Nephron (organoid): ENCODE data around the gene HYAL4.
"Not testable (repeated sequence)": the region's sequence is repeated elsewhere in the genome, so short reads cannot be mapped to it uniquely, and the experiment has no call there.

Source experiments
- H3K27ac Mint-ChIP-seq, 3 experiments: 2 replicates each; pipeline ENCODE4 v1.8.0; 2020; ENCODE audit warnings: mixed read lengths in 3 of 3, mild to moderate bottlenecking in 2 of 3, moderate library complexity in 1 of 3
- H3K27me3 Mint-ChIP-seq: 2 replicates; pipeline ENCODE4 v1.8.0; 2021; ENCODE audit warnings: low read depth, mild to moderate bottlenecking, moderate library complexity, mixed read lengths
- H3K36me3 Mint-ChIP-seq: 2 replicates; pipeline ENCODE4 v1.8.0; 2020; ENCODE audit warnings: low read depth, mixed read lengths
- H3K4me1 Mint-ChIP-seq: 2 replicates; pipeline ENCODE4 v1.8.0; 2020; ENCODE audit warnings: mixed read lengths
- H3K4me3 Mint-ChIP-seq, 3 experiments: 2 replicates each; pipeline ENCODE4 v1.8.0; 2020; ENCODE audit warnings: mild to moderate bottlenecking in 3 of 3, mixed read lengths in 3 of 3, moderate library complexity in 2 of 3
- H3K9me3 Mint-ChIP-seq: 2 replicates; pipeline ENCODE4 v1.8.0; 2020; ENCODE audit warnings: mixed read lengths
- TF ChIP-seq, protein P1 (sequence below), 3 experiments: fragments of 200-600 bp; sonication (generic); IDR thresholded peaks; one replicate each; pipeline ENCODE4 v1.5.0; 2021; ENCODE audit warnings: antibody characterized with exemption in 3 of 3; ENCODE audit not compliant: unreplicated experiment in 3 of 3

The HYAL4 gene

DNA sequence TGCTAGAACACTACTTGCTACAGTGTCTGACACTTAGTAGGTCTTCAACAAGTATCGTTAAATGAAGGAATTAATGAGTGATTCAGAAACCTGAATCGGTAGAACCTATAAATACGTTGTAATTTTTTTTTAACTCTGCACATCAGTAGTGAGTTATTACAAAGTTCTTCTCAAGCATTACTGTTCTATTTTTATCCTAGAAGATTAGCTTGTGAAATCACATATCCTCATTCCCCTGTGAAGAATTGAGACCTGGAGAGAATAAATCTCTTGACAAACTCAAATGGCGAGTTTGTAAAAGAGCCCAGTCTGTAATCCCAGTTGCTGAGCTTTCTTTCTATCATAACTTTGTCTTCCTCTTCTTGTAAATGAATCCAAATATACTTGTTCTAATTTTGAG is 34.7 kb downstream of the HYAL4 start:
- H3K9me3 Mint-ChIP-seq: no peaks in the 10 kb centered on the region
- H3K36me3 Mint-ChIP-seq: no peaks in the 10 kb centered on the region
- no peaks in the 10 kb centered on the region for H3K4me1 Mint-ChIP-seq
- H3K27ac Mint-ChIP-seq: no peak overlapping the region
- H3K4me3 Mint-ChIP-seq: no peak overlapping the region
- TF ChIP-seq, protein P1, sequence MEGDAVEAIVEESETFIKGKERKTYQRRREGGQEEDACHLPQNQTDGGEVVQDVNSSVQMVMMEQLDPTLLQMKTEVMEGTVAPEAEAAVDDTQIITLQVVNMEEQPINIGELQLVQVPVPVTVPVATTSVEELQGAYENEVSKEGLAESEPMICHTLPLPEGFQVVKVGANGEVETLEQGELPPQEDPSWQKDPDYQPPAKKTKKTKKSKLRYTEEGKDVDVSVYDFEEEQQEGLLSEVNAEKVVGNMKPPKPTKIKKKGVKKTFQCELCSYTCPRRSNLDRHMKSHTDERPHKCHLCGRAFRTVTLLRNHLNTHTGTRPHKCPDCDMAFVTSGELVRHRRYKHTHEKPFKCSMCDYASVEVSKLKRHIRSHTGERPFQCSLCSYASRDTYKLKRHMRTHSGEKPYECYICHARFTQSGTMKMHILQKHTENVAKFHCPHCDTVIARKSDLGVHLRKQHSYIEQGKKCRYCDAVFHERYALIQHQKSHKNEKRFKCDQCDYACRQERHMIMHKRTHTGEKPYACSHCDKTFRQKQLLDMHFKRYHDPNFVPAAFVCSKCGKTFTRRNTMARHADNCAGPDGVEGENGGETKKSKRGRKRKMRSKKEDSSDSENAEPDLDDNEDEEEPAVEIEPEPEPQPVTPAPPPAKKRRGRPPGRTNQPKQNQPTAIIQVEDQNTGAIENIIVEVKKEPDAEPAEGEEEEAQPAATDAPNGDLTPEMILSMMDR (IDR thresholded peaks at IDR 0.05; ENCODE audit: unreplicated experiment in 3 of 3): no peak
- H3K27me3 Mint-ChIP-seq: no peaks in the 10 kb centered on the region

DNA sequence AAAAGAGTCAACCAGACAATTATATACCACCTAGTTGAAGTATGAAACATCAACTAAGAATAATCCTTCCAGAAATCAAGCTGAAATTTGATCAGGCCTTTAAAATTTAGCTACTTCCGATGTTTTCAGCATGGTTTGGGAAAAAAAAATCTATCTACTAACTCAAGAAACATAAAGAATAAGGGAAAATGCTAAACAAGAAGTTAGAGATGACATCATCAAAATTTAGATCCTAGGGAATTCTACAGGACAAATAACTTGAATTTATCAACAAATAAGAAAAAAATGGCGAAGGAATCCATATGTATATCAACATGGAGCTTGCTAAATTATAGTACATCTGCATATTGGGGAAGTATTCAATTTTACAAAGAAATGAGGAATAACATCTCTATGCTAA is 36.3 kb downstream of the HYAL4 start:
- no peaks in the 10 kb centered on the region for H3K36me3 Mint-ChIP-seq
- TF ChIP-seq, protein P1 (IDR thresholded peaks at IDR 0.05; ENCODE audit: unreplicated experiment in 3 of 3): no peak
- peaks cover 1% of the 10 kb centered on the region for H3K9me3 Mint-ChIP-seq
- H3K27me3 Mint-ChIP-seq: no peaks in the 10 kb centered on the region
- no peak overlapping the region for H3K4me3 Mint-ChIP-seq
- no peaks in the 10 kb centered on the region for H3K4me1 Mint-ChIP-seq
- no peak overlapping the region for H3K27ac Mint-ChIP-seq

DNA sequence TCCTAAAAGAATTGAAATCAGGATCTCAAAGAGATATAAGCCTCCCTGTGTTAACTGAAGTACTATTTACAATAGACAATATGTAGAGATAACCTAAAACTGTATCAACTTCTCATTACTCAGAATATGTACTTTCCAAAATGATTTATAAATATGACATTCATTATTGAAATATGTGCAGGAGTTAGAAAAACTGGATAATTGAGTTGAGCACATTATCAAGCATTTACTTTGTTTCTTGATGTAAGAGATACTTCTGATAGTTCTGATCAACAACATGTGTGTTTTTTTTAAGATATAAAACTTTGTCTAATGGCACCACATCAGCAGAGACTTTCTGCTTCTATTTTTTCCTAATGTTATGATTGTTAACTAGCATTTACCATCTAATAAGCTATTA is 38.2 kb downstream of the HYAL4 start:
- H3K4me3 Mint-ChIP-seq: no peak overlapping the region
- TF ChIP-seq, protein P1 (IDR thresholded peaks at IDR 0.05; ENCODE audit: unreplicated experiment in 3 of 3): no peak
- no peaks in the 10 kb centered on the region for H3K4me1 Mint-ChIP-seq
- H3K27ac Mint-ChIP-seq: no peak overlapping the region
- H3K27me3 Mint-ChIP-seq: no peaks in the 10 kb centered on the region
- H3K36me3 Mint-ChIP-seq: no peaks in the 10 kb centered on the region
- peaks cover 4% of the 10 kb centered on the region for H3K9me3 Mint-ChIP-seq

DNA sequence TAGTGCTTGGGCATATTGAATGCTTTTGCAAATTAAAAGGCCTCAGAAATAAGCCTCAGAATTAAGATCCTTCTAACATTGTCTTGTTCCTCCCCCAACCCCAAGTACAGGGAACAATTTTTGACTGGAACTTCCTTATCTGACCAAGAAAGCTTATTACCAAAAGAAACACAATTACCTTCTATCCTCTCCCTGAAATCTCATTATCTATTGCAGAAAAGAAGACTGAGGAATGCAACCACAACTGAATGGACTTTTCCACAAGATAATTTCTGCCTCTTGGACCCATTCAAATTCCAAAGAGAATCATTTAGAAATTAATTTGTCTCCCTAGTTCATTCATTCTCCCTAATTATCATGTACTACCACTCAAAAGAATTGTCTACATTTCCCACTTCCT is 43.2 kb downstream of the HYAL4 start:
- no peak overlapping the region for H3K4me3 Mint-ChIP-seq
- no peaks in the 10 kb centered on the region for H3K36me3 Mint-ChIP-seq
- no peak overlapping the region for H3K27ac Mint-ChIP-seq
- H3K9me3 Mint-ChIP-seq: peaks cover 4% of the 10 kb centered on the region
- TF ChIP-seq, protein P1 (IDR thresholded peaks at IDR 0.05; ENCODE audit: unreplicated experiment in 3 of 3): no peak
- H3K27me3 Mint-ChIP-seq: no peaks in the 10 kb centered on the region
- no peaks in the 10 kb centered on the region for H3K4me1 Mint-ChIP-seq

DNA sequence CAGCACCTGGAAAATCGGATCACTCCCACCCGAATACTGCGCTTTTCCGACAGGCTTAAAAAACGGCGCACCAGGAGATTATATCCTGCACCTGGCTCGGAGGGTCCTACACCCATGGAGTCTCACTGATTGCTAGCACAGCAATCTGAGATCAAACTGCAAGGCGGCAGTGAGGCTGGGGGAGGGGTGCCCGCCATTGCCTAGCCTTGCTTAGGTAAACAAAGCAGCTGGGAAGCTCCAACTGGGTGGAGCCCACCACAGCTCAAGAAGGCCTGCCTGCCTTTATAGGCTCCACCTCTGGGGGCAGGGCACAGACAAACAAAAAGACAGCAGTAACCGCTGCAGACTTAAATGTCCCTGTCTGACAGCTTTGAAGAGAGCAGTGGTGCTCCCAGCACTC is 49.8 kb downstream of the HYAL4 start:
- H3K27ac Mint-ChIP-seq, H3K27me3 Mint-ChIP-seq, H3K36me3 Mint-ChIP-seq, H3K4me1 Mint-ChIP-seq, H3K4me3 Mint-ChIP-seq: not testable (repeated sequence)
- peaks cover 17% of the 10 kb centered on the region for H3K9me3 Mint-ChIP-seq

DNA sequence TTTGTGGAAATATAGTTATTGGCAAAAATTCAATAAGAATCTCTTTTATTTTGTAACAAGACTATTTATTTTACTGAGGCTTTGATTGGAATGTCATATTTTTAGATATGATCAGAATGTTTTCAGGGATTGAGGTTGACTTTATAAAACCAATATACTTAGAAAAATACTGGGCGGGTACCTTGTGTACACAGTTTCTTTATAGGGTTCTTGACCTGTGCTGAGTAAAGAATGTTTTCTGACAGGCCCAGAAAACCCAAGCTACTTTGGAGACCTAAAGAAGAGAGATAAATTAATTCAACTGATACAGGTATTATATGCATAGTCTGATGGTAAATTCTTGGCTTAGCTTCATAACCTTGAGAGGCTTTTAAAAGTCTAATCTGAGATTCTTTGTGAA is 56.1 kb downstream of the HYAL4 start:
- no peaks in the 10 kb centered on the region for H3K4me1 Mint-ChIP-seq
- TF ChIP-seq, protein P1 (IDR thresholded peaks at IDR 0.05; ENCODE audit: unreplicated experiment in 3 of 3): no peak
- H3K27me3 Mint-ChIP-seq: no peaks in the 10 kb centered on the region
- no peaks in the 10 kb centered on the region for H3K36me3 Mint-ChIP-seq
- H3K27ac Mint-ChIP-seq: no peak overlapping the region
- peaks cover 7% of the 10 kb centered on the region for H3K9me3 Mint-ChIP-seq
- H3K4me3 Mint-ChIP-seq: no peak overlapping the region
